DMS53 treated with DMSO at 0.1 percent for 48 hours (cell line): ENCODE measurements around the gene DHX32.
"Not testable (repeated sequence)": the region's sequence is repeated elsewhere in the genome, so short reads cannot be mapped to it uniquely, and the experiment has no call there.

Experiments used
- DNase-seq: peaks from one replicate; lab custom pipeline; 2025; ENCODE audit not compliant: unreplicated experiment; lab: John Stamatoyannopoulos, UW

The DHX32 gene

GRCh38 chr10:125896088-125896934 is 15.2 kb upstream of the DHX32 start, which contains the start of gene FANK1:
Gene FANK1, plus strand, starts transcription at chr10:125896564. Its CDS starts 79 bp downstream, at chr10:125896643.
- DNase-seq = peak; percentile 52

GRCh38 chr10:125895130-125896087 is 14.3 kb upstream of the DHX32 start:
- DNase-seq = peak; percentile 13

DNA sequence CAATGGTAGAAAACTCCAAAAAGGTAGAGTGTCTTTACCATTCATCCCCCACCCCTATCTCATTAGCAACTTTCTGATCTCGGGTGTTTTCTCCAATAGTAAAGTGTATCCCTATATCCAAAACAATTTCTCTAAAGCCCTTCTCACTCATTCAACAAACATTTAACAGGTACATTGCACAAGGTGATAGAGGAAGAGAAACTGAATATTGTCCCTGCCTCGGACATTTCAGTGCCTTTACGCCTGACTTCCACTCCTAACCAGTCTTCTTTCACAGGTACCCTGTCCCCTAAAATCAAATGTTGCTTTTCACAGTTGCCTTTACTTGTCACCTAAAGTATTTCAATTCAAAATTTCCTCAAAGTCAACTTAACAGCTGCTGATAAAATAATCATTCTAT is 13.1 kb upstream of the DHX32 start:
- not testable (repeated sequence) for DNase-seq

GRCh38 chr10:125892402-125892801 is 11.3 kb upstream of the DHX32 start:
- DNase-seq = peak; percentile 43

DNA sequence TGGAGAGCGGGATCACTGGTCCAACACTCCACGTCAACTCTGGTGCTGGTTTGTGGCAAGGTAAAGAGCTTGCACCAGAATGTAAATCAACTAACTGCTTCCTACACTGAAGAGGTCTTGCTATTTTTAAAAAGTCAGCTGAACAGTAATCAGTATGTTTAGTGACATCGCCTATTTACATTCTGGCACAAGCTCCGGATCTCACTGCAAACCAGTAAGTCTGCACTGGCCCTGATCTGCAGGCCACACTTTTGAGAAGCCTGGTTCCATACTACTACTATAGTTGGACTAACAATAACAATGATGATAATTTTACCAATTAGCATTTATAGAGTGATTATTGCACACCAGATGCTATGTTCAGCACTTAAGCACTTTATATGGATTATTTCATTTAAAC is 8.3 kb upstream of the DHX32 start:
- DNase-seq = not testable (repeated sequence)

GRCh38 chr10:125886914-125887512 is 5.9 kb upstream of the DHX32 start:
- no peak for DNase-seq

DNA sequence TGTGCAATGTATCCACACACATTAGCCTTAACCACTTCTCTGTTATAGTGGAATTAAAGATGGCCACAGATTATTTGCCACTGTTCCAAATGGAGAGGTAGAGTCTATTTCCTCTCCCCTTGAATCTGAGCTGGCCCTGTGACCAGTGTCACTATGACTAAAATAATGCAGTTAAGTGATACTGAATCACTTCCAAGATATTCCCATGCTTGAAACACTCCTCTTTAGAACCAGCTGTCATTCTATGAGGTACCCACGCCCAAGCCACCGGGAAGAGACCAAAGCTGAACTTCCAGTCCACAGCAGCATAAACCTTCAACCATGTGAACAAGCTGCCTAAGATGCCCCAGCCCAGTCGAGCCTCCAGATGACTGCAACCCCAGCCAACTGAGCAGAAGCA is 2.1 kb upstream of the DHX32 start:
- no peak for DNase-seq

DNA sequence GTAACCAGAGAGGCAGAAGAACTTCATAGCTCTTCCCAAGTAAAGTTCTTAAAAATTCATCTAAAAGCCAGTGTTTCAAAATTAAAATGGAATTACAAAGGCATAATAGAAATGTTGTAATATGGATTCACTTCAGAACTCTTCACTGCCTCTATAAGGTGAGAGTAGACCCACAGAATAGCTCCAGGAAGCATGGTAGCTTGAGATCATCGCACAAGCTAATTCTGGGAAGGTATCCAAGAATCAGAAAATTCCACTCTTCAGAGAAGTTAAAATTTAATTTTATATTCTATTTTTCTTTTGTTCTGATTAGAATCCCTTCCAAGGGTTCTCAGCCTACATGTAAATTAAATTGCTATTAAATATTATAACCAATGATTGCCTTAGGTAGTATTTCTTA is 1.5 kb upstream of the DHX32 start:
- DNase-seq = no peak

DNA sequence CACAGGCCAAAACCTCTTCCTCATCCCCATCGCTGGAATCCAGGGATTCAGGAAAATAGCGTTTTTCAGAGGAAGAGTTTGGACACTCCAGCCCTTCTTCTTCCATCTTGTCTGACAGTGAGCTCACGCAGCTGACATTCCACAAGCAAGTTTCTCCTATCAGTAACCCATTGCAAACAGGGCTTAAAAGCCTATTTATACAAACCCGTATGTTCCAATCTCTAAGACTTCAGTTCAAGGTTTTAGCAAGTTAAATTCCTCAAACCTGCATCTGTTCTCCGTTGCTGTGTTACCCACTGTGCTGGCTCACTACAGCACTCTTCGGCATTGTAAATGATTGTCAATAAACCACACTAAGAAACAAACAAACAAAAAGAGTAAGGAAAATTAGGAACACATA is 373 bp downstream of the DHX32 start:
- no peak for DNase-seq

GRCh38 chr10:125878957-125879835 is 1.9 kb downstream of the DHX32 start:
- DNase-seq = peak; percentile 93

DNA sequence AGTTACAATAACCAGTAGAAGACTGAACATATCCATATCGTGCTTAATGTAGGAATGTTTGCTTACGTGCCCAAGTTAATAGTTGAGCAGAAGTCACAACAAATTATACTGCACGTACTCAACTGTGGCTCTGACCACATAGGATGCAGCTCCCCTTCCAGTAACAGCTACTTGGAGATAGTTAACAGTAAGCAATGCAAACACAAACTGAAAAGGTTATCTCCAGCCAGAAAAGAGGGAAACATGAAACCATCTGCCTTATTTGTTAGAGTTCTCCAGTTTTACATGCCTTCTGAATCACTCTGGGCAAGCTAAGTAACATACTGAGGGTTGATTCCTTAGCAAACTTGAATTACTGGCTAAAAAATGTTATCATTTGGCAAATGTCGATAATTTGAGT is 9.8 kb downstream of the DHX32 start:
- peak; percentile 30 for DNase-seq

GRCh38 chr10:125868372-125868975 is 12.6 kb downstream of the DHX32 start:
- DNase-seq = peak; percentile 57

DNA sequence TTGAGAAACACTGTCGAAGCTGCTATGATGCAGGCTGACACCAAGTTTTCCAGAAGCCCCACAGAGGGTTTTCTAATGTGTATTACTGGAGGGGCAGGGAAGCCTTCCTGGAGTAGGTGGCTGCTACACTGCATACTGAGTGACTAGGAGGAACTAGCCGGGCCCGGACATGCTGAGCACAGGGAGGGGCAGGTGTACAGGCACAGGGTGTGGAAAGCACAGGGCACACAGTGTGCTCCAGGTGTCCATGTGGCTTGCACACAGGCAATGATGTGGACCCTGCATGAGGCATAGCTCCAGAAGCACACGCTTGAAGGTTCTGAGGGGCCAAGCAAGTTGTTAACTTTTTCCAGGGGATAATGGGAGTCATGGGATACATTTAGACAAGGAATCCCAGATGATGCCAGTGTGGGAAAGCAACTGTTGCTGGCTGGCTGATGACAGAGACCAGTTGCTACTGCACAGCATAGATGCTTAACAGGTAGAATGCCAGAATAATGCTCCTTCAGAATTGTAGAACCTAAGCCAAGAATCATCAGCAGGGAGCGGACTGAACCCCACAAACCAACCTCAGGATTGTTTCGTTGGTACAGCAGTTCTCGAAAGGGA is 14.6 kb downstream of the DHX32 start:
- no peak for DNase-seq

DNA sequence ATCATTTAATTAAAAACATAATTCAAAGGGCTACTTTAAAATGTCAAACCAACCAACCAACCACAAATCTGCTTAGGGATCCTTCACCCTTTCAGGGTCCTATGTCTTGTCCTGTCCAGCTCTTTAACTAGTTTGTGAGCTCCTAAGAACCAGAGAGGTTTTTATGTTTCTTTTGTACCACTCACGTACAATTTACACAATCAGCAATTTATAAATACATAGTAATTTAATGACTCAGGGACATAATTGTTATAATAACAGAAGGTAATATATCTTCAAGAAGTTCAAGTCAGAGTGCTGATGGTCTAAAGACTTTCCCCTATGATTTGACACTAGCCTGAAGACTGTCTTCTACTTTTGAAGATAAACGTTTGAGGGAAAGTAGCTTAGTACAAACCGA is 16.0 kb downstream of the DHX32 start:
- DNase-seq = no peak

GRCh38 chr10:125859128-125859817 is 21.8 kb downstream of the DHX32 start:
- peak; percentile 75 for DNase-seq

- no peak for DNase-seq
These were observed 23.8 kb downstream of the DHX32 start for GRCh38 chr10:125857185-125857760.

DNA sequence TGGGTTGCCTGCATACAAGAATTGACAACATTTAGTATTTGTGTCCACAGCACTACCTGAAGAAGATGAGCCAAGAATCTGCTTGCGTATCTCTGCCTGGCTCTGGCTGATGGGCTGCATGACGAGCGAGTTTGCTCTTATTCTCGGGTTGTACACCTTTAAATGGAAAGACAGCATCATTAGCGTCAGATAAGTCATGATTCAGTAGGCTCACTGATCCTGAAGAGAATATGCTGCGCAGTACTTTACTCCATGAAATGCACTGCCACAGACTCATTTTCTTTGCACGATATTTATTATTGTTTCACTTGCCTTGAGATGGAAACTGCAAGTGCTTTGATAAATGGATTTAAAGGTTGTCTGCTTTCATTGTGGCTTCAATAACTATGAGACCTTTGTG is 28.6 kb downstream of the DHX32 start:
- DNase-seq = no peak
